Omental fat pad (tissue), 4 donors: ENCODE results near the gene XPO4. TPM values are rescaled to one million over a fixed set of nuclear protein-coding genes. Genes with fewer than 3 reads are reported as not detected.

ENCODE experiments used
- ATAC-seq: fragments of 150-250 bp; one replicate; pipeline ENCODE4 v1.9.1; 2016; ENCODE audit warnings: mild to moderate bottlenecking, moderate library complexity; ENCODE audit not compliant: low FRiP score
- DNase-seq: peaks from one replicate; pipeline ENCODE4 v3.0.0-alpha.2; 2019; ENCODE audit warnings: low spot score
- total RNA-seq, 4 donors: library from RNA; depleted of rRNA; stranded (reverse); fragments of >200 nt; gene quantifications; one replicate each; pipeline ENCODE4 v1.1.0, GENCODE V29; 2016
- TF ChIP-seq, protein P1 (sequence below), 3 donors: fragments of 450-650 bp; IDR thresholded peaks; one replicate each; pipeline ENCODE4 v1.5.1; 2016 to 2017; ENCODE audit warnings: antibody characterized with exemption in 3 of 3, mild to moderate bottlenecking in 3 of 3, moderate library complexity in 2 of 3

The XPO4 gene
- total RNA-seq, 4 donors from 2014 or later = 14.5 to 24.5 (median 15.1) TPM

DNA sequence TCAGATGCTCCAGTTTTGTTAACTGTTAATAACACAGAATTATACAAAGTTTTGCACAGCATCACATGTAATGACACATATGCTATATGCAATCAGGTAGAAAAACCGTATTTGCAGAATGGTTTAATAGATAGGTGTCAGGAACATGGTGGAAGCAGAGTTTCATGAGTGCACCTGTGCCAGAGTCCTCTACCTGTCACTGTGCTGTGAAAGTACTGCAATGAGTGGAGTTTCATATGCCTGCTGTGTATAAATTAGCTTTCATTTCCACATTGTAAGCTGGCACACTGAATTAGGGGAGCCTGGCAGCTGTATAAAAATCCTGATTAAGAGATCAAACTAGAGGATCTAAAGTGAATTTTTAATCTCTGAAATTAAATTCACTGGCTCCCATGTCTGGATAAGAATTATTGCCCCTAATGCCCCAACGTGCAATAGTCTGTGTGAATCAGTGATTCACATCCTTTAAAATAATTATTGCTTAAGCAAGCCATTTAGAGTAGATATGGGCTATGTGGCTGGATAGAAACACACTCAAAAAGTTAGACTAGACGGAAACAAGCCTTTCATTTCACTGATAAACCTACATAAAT lies 120.3 kb downstream of the XPO4 start:
- no peak for ATAC-seq
- TF ChIP-seq, protein P1, sequence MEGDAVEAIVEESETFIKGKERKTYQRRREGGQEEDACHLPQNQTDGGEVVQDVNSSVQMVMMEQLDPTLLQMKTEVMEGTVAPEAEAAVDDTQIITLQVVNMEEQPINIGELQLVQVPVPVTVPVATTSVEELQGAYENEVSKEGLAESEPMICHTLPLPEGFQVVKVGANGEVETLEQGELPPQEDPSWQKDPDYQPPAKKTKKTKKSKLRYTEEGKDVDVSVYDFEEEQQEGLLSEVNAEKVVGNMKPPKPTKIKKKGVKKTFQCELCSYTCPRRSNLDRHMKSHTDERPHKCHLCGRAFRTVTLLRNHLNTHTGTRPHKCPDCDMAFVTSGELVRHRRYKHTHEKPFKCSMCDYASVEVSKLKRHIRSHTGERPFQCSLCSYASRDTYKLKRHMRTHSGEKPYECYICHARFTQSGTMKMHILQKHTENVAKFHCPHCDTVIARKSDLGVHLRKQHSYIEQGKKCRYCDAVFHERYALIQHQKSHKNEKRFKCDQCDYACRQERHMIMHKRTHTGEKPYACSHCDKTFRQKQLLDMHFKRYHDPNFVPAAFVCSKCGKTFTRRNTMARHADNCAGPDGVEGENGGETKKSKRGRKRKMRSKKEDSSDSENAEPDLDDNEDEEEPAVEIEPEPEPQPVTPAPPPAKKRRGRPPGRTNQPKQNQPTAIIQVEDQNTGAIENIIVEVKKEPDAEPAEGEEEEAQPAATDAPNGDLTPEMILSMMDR (IDR thresholded peaks at IDR 0.05) = no peak
- no peak for DNase-seq

DNA sequence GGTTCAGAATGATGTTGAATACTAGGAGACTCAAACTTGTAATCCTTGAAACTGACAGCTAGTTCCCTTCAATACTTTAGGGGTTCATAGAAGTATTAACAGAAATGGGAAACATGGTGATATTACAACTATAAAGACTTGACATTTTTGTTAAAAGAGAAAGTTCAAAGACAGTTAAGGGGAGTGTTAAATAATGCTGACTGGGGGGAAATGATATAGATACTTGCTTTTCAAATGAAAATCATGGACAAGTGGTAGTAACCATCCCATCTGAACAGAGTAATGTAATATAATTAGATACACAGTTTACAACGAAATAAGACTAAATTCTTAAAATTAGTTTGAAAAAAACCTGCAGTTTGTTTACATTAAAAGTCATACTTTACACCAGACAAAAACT lies 122.2 kb downstream of the XPO4 start:
- TF ChIP-seq, protein P1 (IDR thresholded peaks at IDR 0.05) = no peak
- no peak for DNase-seq
- no peak for ATAC-seq

DNA sequence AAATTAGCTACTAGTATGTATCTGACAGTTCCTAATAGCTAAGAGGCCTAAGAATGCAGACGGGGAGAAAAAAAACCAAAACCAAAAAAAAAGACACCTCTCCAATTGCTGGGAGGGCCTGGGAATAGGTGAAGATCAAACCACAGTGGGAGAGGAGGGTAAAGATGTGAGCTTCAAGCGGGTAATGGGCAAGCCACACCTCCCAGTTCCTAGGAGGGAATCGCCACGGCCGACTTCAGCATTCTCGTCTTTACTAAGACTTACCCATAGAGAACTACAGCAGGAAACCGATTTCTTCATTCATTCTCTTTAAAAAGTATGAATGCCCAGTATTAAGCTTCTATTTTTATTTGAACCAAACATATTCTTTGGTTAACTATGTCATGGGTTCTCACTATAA lies 123.1 kb downstream of the XPO4 start:
- no peak for ATAC-seq
- DNase-seq = no peak
- TF ChIP-seq, protein P1 (IDR thresholded peaks at IDR 0.05) = no peak

DNA sequence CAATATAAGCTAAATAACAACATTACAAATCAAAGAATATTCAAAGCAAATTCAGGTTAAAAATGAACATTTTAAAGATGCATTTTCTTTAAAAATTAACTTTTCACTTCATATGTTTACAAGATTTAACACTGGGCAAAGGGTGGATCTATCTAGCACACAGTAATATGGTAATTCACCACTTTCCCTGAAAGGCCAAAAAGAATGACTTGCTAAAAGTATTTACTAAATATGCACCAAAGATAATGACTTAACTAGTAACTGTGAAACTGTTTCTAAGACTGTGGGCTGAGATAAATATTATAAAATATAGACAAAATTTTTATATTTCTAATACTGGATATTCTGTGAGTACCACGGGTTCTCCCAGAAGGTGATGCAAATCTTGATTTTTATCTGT lies 124.2 kb downstream of the XPO4 start:
- ATAC-seq (no peak), DNase-seq (no peak)
- TF ChIP-seq, protein P1 (IDR thresholded peaks at IDR 0.05) = no peak

DNA sequence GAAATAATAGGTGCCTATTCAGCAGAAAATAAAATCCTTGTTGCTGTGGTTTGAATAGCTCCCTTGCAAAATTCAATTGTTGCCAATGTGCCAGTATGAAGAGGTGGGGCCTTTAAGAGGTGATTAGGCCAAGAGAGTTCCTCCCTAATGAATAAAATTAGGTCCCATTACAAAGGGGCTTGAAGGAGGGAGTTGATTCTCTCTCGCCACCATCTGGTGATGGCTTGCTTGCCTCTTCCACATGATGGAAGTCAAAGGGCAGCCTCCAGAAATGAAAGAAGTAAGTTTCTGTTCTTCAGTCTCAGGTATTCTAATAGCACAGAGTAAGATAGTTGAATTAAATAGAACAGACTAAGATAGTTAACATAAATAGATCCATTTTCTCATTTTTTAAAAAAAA lies 125.8 kb downstream of the XPO4 start:
- DNase-seq = no peak
- ATAC-seq = no peak
- TF ChIP-seq, protein P1 (IDR thresholded peaks at IDR 0.05) = no peak

DNA sequence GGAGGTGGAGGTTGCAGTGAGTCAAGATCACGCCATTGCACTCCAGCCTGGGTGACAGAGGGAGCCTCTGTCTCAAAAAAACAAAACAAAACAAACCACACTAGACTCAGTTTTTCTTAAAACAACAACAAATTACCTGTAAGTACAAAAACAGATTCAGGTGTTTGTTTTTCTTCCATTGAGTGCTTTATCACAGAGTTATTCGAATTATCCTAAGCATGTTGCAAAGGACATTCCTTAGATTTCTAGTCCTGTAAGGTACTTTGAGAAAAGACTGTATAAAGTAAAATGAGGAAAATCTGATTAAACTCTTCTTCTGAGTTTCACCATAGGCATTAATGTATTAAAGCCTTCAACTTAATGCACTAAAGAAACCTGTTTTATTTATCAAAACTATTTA lies 126.6 kb downstream of the XPO4 start:
- DNase-seq = no peak
- no peak for ATAC-seq
- TF ChIP-seq, protein P1 (IDR thresholded peaks at IDR 0.05) = no peak

DNA sequence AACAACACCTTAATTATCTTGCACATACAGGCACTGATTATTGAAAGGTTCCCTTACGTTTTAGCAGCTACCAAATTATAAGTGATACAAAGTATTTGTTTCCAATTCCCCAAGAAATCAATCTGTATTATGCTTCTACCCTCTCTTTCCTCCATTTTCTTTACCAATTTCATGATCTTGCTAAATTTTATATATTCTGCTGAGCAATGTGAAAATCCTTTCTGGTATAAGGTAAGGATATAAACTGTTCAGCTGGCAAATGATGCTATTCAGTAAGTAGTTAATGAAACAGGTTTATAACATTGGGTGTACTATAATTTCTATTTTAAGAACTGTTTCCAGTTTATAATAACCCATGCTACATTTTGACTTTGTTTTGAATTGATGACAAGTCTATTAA lies 127.8 kb downstream of the XPO4 start:
- TF ChIP-seq, protein P1 (IDR thresholded peaks at IDR 0.05) = no peak
- DNase-seq (no peak), ATAC-seq (no peak)
